GM20000 (cell line): ENCODE measurements around the gene STRA8.
"Not testable (repeated sequence)": the region's sequence is repeated elsewhere in the genome, so short reads cannot be mapped to it uniquely, and the experiment has no call there.

Experiments
- DNase-seq: peaks from one replicate; pipeline ENCODE4 v3.0.0; 2012; ENCODE audit warnings: low spot score
- CTCF ChIP-seq: IDR thresholded peaks from 2 replicates; pipeline ENCODE4 v1.5.1; 2012; ENCODE audit warnings: mild to moderate bottlenecking, control low read depth; ENCODE audit errors: extremely low read depth, missing control alignments

STRA8 gene

DNA sequence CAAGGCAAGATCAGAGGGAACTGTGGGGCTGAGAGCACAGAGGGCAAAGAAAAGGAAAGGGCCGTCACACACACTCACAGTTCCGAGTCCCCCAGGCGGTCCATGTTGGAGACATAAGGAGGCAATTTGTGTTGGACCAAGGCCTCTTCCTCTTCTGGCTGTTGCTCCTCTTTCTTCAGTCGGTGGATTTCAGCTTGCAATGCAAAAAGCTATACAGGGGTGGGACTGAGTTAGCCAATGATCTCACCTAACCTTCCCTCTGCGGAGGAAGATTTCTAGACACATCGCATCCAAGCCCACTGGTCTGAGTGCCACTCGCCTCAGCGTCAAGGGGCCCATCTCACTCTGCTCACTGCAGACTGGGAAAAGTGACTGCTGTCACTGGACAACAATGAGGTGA, 27.8 kb upstream of the STRA8 start:
- TF ChIP-seq CTCF, result no peak
- no peak for DNase-seq

DNA sequence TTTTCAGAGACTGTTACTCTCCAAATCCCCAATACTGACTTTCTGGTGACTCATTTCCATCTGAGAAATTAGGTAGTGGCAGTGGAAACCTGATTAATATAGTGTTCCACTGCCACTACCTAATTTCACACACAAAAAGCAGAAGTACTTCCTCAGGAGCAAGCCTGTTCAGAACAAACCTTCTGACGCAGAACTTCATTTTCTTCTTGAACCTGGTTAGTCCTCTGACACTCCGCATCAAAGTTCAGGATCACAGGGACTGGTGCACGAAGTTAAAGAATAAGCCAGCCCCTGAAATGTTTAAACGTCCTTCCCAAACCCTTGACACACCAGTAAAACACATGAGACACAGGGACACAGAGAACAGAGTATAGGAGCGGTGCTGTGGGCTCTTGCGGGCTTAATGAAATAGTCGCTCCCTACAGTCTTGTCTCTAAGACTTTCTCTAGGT, 26.7 kb upstream of the STRA8 start:
- TF ChIP-seq CTCF, result no peak
- peak; percentile 66 for DNase-seq

- TF ChIP-seq CTCF, result no peak
- peak; percentile 62 for DNase-seq
These were observed 26.1 kb upstream of the STRA8 start for GRCh38 chr7:135207406-135208101.

DNA sequence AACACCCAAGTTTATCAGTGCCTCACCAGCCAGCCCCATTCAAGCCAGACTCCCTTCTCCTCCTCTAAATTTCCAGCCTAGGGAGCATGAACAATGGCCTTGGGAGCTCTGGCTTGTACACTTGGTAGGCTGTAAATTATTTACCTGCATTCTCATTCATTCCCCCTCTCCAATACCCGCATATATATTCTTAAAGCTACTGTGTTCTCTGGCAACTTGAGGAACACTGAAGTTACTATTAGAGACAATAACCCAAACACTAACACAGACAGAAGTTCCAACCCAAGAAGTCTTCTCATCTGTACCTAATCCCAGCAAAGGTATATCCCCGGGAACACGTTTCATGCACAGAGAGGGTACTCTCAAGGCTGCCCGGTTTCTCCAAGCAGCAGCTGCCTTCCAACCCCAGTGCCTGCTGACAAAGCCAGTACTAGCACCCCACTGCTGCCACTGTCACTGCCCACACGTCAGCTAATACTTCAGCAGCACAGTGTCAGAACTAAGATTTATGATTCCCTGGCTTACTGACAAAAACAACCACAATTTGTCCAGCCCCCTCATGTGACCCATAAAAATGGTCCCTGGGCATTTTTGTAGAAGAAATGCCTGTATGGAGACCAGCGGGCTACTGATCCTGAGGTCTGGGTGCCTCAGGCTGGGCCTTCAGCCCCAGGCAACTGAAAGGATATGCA, 25.4 kb upstream of the STRA8 start:
- no peak for DNase-seq
- no peak for TF ChIP-seq CTCF

GRCh38 chr7:135209225-135209834, 24.3 kb upstream of the STRA8 start:
- no peak for DNase-seq
- no peak for TF ChIP-seq CTCF

DNA sequence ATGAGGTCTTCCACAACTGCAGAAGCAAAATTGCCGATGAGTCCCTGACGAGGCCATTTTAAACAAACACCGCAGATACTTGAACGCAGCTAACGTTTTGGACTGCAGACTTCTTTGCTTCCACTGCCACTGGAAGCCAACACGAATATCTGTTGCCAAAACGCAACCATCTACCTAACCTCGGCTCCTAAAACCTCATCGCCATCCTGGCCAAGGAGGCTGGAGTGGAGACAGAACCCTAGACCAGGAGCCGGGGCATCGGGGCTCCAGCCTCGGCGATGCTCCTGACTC, 22.8 kb upstream of the STRA8 start:
- DNase-seq, result no peak
- TF ChIP-seq CTCF, result no peak

DNA sequence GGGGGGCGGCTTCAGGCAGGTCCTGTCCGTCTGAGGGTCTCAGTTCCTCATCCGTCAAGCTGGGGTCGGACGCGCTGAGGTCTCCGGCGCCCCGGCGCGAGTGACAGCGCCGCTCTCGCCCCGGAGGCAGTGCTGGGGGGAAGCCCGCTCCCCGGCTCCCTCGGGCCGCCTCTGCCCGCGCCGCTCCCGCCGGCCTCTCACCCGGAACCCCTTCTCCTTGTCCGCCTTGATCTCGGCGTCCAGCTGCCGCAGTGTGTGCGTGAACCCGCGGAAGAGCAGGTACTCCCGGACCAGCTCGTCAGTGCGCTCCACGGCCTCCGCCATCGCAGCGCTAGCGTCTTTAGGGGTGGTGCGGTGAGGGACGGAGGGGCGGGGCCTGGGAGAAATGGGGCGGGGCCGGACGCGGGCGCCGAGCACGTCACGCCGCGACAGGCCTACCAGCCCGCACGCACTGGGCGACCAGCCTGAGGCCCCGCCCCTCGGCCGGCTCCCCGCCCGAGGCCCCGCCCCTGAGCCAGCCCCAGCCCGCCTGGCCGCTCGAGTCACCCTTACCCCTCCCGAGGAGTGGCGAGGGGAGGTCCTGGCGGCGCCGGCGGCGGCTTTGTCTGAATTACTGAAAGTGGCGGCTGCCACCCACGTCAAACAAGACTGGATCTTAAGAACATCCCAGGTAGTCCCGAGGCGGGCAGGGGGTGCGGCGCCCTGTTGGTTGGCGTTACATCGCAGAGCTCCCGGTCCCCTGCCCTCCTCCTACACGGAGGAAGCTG, 22.3 kb upstream of the STRA8 start, which contains the start of gene WDR91:
Gene WDR91 (minus strand): TSS at position 348 of the 767 bp plus-strand sequence. CDS start 24 bp downstream, at position 324.
- TF ChIP-seq CTCF, result no peak
- DNase-seq, result peak; percentile 100

DNA sequence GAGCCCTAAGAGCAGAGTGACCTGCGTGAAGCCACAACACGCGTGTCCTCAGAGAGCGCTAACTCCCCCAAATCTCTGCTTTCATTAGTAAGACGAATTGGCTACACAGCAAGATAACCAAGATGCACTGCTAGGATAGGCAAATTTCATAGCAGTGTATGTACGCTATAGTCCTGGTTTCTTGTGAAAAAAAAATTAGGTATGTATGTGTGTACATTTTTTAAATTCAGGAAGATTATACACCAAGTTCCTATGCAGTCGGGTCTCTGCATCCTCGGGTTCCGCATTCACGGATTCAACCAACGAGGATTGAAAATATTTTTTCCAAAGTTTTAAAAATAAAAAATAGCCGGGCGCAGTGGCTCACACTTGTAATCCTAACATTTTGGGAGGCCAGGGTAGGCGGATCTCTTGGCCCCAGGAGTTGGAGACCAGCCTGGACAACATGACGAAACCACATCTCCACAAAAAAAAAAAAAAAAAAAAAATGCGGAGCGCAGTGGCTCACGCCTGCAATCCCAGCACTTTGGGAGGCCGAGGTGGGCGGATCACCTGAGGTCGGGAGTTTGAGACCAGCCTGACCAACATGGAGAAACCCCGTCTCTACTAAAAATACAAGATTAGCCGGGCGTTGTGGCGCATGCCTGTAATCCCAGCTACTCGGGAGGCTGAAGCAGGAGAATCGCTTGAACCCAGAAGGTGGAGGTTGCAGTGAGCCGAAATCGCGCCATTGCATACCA, 21.5 kb upstream of the STRA8 start:
- not testable (repeated sequence) for DNase-seq
